Peyer's patch (tissue), 4 donors: Measurements from ENCODE around the gene ZDHHC6.

Source experiments
- CTCF ChIP-seq, 6 experiments: fragments of 450-650 bp in 4 of 6; fragments of 200-600 bp in 2 of 6; sonication (generic) in 1 of 6; IDR thresholded peaks; one replicate each; pipeline ENCODE4 v1.5.1; 2017 to 2019; ENCODE audit warnings: antibody characterized with exemption in 6 of 6, mild to moderate bottlenecking in 3 of 6, moderate library complexity in 1 of 6
- POLR2A ChIP-seq, 2 donors: fragments of 450-650 bp; IDR thresholded peaks; one replicate each; pipeline ENCODE4 v1.5.1; 2017; ENCODE audit warnings: antibody characterized with exemption in 2 of 2, mild to moderate bottlenecking in 2 of 2, moderate library complexity in 2 of 2

DNA sequence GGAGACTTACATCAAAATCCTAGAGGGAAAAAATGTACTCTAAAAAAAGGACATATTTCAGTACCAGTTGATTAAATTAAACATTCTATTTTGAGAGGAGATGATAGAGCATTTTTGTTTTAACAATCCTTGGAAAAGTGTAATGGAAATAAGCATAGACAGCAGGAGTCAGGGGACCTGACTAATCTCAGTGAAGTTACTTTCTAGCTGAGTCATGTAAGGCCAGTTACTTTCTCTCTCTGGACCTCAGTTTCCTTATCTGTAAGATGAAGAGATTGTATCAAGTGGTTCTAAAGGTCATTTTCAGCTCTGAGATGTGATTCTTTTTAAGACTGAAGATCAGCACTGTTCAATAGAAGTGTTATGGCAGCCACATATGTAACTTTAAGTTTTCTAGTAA lies 44.4 kb upstream of the ZDHHC6 start:
- TF ChIP-seq CTCF (IDR thresholded peaks at IDR 0.05) (no peak), POLR2A (IDR thresholded peaks at IDR 0.05) (no peak)
